ENCODE results near the gene CIDEB. TPM values are rescaled to one million over a fixed set of nuclear protein-coding genes. Genes with fewer than 3 reads are reported as not detected.
A peak's percentile ranks its signal among the peaks of the same experiment; 100 is the strongest.

Gene CIDEB
- polyA plus RNA-seq, 3 donors, result 24.7 to 32.3 (median 28.3) TPM

DNA sequence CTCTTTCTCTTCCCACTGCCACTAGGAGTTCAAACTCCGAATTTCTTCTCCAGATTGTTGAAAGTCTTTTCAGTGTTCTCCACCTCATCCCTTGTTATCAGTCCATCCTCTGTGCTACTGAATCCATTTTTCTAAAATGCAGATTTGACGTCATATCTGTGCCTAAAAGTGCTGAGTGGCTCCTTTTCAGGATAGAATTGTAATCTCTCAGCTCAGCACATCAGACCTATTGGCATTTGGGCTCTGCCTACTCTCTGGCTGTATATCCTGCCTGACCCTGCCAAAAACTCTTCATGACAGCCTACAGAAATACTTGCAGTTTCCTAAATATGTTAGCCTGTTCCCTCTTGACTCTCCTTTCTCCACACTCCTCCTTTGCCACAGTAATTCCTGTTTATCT is 35.3 kb downstream of the CIDEB start:
- DNase-seq, result no peak

- no peak for DNase-seq
Observed at GRCh38 chr14:24271834-24272263, 35.9 kb downstream of the CIDEB start.

GRCh38 chr14:24271134-24271833 is 36.5 kb downstream of the CIDEB start, which contains the start of gene RABGGTA:
RABGGTA (minus strand) TSS chr14:24271597; CDS start chr14:24271115, 482 bp downstream.
- peak; percentile 91 for DNase-seq

DNA sequence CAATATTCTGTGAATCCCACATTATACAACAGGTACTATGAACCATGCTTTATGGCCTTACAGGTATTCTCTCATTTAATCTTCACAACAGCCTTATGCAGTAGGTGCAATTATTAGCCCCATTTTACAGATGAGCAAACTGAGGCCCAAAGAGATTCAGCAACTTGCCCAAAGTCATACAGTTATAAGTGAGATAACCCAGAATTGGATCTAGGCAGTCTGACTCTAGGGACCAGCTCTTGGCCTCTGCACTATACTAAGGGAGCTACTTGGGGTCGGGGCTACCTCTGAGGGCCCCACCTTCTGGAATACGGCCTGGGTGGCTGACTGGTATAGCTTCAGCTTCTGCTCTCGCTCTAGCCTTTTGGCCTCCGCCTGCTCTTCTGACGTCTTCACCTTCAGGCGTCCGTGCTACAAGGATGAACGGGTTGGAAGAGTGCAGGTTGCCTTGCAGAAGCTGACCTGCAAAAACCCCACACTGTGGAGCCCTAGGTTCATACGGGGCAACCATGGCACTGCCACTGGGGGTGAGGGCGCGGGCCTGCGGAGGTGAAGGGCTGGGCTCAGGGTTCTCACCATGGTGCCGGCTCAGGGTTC is 37.1 kb downstream of the CIDEB start:
- no peak for DNase-seq

DNA sequence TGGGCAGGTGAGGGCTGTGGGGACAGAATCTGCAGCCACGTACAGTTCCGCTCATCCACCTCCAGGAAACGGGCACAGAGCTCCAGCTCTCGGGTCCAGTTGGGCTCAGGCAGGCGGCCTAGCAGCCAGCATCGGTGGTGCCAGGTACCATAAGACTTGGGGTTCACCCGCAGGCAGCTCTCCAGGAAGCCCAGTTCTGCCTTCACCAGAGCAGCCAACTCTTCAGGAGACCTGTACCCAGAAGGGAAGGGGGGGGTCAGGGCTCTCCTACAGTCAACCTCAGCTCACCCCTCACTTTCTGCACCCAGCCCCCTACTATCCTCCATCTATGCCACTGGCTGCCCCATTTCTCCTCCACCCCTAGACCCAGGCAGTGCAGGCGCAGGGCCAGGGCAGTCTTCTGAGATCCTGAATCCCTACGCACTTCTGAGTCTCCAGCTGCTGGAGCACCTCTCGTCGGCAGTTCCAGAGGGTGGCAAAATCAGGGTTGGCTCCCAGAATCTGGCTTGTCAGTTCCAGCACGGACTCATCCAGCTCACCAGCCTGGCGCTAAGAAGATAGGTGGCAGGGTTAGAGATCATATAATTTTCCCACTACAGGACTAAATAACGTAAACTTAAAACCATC is 37.8 kb downstream of the CIDEB start:
- no peak for DNase-seq

DNA sequence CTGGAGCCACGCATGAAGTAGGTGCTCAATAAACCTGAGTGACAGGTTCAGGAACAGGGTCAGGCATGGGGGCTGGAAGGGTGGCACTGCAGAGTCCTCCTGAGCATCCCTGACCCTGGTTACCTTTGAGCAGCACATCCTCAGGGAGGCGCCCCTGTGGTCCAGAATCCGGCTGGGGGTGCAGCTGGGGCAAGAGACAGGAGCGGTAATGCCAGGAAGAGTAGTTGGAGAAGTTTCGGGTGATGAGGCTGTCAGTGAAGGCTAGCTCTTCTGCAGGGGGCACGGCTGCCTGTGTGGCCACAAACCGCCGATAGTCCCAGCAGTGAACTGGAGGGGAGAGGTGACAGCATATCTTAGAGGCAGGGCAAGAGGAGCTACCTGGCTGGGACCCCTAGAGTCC is 38.4 kb downstream of the CIDEB start:
- DNase-seq, result no peak

DNA sequence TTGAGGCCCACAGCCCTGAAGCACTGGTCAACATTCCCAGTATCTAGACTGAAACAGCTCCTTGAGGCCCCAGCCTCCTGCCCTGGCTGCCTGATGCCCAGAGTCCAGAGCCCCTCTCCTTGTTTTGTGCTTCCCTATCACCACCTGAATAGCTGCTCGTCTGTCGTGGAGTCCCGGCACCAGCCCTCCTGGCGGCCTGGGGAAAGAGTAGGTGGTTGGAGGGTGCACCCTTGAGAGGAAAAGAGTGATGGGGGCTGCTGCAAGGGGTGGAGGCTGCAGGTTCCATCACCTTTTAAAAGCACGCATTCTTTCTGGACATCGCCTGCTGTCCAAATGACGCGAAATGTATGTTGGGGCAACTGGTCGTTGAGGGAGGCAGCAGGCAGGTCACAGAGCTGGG is 39.6 kb downstream of the CIDEB start:
- no peak for DNase-seq

GRCh38 chr14:24267516-24267915 is 40.3 kb downstream of the CIDEB start:
- no peak for DNase-seq

DNA sequence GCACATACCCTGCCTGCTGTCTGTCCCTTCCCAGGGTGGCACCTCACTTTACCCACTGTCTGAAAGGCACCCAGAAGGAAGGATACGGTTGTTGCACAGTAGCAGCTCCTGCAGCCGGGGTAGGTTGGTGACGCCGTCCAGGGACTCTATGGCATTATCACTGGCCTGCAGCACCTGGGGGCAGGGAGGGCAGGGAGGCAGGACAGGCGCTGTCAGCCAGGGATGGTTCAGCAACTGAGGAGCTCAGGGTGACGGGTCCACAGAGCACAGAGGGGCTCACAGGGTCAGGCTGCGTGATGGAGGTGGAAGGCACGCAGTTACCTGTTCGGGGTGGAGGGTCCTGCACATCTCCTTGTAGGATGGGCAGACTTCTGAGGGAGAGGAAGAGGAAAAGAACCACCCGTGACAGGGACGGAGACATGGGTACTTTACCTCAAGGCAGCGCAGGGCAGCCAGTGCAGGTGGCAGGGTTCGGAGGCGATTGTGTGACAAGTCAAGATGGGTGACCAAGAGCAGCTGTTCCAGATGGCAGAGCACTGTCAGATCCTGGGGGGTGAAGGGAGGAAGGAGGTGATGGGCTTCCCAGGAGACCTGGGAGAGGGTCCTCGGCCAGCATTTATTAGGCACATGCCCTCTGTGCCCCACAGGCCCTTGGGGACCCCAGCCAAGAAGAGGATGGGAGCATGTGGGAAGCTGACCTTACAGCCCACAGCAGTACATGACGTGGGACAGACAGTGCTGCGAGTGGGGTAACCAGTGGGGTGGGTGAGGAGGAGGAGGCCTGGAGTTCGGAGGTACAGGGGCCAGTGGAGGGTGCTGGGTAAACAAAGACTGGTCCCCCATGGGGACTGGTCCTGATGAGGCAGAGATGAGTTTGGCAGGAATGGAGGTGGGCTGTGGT is 41.2 kb downstream of the CIDEB start:
- DNase-seq, result no peak

DNA sequence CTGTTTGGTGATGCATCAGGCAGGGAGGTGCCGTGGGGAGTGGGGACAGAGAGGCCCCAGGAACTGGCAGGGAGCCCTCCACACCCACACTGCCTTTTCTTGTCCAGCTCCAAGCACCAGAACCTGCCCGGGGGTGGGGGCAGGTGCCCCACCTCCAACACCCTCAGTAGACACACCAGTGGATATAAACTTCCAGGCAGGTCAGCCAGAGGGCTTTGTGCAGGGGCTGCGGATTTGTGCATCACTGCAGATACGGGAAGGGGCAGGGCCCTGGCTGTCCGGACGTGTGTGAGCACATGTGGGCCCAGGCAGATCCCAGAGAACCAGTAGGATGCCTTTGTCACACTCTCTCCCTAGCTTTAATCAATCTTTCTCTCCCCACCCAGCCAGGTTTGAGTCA is 43.5 kb downstream of the CIDEB start:
- no peak for DNase-seq

DNA sequence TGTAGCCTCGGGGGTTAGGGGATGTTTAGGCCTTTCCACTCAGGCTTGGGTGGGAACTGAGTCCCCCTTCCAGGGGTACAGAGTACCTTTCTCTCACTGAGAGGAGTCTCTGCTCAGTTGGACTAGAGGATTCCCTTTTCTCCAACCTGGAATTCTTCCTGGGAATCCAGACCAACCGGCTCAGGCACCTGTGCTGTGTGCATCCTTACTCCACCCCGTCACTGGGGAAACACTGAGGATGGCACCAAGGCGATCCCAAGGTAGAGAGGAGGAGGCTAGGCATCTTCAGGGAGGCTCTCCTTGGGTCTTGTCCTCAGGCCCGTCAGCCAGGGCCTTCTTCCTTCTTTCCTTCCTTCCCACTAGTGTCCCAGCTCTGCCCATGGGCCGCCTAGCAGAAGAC is 43.9 kb downstream of the CIDEB start:
- DNase-seq, result no peak

GRCh38 chr14:24262821-24263733 is 44.7 kb downstream of the CIDEB start, which contains the start of gene TGM1:
TGM1 (minus strand) TSS chr14:24263177; CDS start chr14:24262352, 825 bp downstream.
- no peak for DNase-seq

DNA sequence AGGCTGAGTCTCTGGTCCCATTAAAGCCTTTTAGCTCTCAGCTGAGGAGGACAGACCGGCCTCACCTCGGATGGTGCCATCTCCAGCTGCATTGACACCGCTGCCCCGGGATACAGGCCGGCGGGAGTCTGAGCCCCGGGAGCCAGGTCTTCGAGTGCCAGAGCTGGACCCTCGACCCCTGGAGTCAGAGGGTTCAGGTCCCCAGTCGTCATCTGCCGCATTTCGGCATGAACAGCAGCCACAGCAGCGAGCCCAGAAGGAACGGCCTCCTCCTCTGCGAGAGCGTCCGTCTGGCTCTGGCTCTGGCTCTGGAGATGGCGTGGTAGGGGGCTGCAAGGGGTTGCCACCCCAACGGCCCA is 45.8 kb downstream of the CIDEB start:
- DNase-seq, result no peak

DNA sequence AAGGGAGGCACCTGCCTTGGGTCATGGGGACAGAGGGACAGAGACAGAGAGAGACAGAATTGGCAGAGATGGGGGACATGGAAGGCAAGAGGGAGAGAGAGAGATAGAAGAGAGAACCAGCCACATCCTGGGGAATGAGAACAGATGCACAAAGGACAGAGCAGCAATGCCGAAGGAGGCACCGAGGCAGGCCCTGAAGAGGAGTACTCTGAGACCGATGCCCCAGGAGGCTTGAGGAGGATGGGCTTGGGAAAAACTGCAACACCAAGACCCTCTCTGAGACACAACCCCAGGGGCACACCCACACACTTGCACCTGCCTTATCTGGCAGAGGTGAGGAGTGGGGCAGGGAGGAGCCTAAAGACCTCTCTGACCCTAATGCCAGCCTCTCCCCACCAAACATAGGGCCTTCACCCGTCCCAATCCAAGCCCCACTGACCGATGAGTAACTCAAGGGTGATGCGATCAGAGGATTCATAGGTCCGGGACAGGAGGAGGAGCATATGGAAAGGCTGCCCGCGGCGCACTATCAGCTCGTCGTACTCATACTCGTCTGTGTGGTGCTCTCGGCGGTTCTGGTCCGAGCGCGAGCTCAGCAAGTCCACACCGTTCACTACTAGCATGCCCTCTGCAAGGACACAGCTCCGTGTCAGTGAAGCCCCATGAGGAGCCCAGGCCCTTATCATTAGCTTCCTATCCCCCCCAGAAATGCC is 46.4 kb downstream of the CIDEB start:
- DNase-seq, result no peak

- no peak for DNase-seq
Observed at GRCh38 chr14:24260780-24261157, 47.0 kb downstream of the CIDEB start.

DNA sequence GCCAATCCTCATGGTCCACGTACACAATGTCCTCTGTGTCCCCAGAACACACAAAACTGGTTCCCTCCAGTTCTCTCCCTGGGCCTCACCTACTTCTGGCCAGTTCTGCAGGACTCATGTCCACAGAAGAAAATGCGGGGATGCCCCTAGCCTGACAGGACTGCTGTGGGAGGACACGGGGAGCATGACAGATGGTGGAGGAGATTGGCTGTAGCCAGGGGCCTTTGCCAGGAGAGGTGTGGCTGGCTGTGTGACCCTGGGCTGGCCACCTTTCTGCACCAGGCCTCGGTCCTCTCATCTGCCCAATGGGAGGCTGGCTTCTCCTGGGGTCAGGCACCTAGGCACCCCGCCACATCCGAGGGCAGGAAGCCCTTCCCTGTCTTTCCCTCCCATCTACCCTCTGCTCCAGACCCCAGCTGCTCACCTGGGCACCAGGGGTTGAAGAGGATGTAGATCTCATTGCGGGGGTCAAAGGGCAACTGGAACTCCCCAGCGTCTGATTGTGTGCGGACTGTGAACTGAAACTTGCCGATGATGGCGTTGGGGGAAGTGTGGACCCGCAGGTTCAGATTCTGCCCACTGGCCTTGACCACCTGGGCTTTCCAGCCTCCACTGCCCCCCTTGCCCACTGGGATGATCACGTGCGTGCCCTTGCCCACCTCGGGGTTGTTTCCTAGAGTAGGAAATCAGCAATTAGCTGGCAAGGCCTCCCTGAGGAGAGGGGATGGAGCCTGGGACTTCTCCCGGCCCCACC is 47.6 kb downstream of the CIDEB start:
- DNase-seq, result no peak

DNA sequence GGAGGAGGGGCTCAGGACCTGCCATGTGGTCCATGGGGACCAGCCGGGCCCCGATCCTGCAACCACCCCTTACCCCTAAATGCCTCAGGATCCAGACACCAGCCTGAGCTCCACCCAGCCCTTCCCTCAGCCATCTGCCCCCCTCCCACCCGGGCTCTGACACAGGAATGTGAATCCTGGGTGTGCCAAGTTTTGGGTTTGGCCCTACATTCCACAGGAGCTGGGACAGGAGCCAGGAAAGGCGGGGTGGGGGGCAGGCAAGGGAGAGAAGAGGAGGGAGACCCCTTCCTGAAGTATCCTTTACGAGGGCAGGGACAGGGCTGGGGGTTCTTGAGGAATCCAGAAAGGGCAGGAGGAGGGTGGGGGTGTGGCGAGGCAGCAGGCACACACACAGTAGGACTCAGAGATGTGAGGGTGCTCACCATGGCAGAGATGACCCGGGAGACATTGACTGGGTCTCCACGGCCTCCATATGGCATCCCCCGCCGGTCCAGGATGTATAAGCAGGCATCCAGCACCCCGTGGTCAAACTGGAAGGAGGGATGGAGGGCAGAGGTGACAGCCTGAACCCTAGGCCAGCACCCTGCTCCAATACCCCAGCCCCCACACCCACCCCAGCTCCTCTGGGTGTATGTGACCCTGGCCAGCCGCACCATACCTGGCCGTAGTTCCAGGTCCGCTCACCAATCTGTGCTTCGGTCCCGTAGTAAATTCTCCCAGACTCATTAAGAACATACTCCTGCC is 48.3 kb downstream of the CIDEB start:
- DNase-seq, result peak; percentile 4

- DNase-seq, result no peak
Observed at GRCh38 chr14:24258548-24259265, 49.1 kb downstream of the CIDEB start.

Measured in renal pelvis (tissue), 4 donors.